Measurements from ENCODE around the gene PHKB. TPM values are rescaled to one million over a fixed set of nuclear protein-coding genes. Genes with fewer than 3 reads are reported as not detected.

The PHKB gene
- total and polyA plus RNA-seq, 2 donors (not counting 1 experiment from before 2014, with no cell fraction given) = 50.4 to 223 TPM

DNA sequence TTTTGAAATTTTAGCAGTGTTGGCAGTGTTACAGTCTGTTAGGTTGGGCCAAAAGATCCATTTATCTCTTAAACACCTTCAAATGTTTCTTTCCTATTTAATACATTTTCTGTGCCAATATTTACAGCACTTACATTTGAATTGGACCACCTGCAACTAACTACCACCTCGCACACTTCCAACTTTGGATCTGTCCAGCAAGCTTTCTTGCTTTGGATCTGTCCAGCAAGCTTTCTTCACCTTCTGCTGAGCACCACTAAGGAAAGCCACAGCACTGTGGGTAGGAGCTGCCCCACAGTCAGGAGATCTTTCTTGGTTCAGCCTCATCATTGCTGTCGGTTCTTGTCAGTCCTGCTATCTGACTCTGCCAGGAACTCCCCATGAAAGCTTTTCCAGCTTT, 129.3 kb downstream of the PHKB start:
- no peak for DNase-seq
- H3K36me3 ChIP-seq (replicated peaks in 1 of 2; ENCODE audit: control extremely low read depth in 1 of 2, control insufficient read depth in 1 of 2, extremely low read depth in 1 of 2, insufficient read depth in 2 of 2, low read length in 1 of 2) = peaks cover 20 to 52% of the 10 kb centered on the region in 2 experiments
- H3K27ac ChIP-seq (ENCODE audit: low read length in 2 of 2) = no peak overlapping the region
- intact Hi-C loops (cut with micrococcal nuclease) = no loop called here
- H3K4me2 ChIP-seq (replicated peaks; ENCODE audit: low read depth, low read length, poor library complexity, severe bottlenecking) = no peak overlapping the region
- TF ChIP-seq, protein P1, sequence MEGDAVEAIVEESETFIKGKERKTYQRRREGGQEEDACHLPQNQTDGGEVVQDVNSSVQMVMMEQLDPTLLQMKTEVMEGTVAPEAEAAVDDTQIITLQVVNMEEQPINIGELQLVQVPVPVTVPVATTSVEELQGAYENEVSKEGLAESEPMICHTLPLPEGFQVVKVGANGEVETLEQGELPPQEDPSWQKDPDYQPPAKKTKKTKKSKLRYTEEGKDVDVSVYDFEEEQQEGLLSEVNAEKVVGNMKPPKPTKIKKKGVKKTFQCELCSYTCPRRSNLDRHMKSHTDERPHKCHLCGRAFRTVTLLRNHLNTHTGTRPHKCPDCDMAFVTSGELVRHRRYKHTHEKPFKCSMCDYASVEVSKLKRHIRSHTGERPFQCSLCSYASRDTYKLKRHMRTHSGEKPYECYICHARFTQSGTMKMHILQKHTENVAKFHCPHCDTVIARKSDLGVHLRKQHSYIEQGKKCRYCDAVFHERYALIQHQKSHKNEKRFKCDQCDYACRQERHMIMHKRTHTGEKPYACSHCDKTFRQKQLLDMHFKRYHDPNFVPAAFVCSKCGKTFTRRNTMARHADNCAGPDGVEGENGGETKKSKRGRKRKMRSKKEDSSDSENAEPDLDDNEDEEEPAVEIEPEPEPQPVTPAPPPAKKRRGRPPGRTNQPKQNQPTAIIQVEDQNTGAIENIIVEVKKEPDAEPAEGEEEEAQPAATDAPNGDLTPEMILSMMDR (IDR thresholded peaks at IDR 0.05) = no peak
- no peak for TF ChIP-seq EZH2 (IDR thresholded peaks at IDR 0.05; ENCODE audit: borderline replicate concordance, insufficient read depth, low read depth, low read length, poor library complexity, severe bottlenecking)
- no peaks in the 10 kb centered on the region for H3K9me3 ChIP-seq (ENCODE audit: control extremely low read depth in 1 of 3, control insufficient read depth in 2 of 3, insufficient read depth in 1 of 3, low read length in 2 of 3)
- Mint-ChIP-seq H3K4me1 (no peaks in the 10 kb centered on the region), H3K4me3 (no peak overlapping the region), H3K27ac (no peak overlapping the region), H3K27me3 (no peaks in the 10 kb centered on the region), H3K9me3 (ENCODE audit: insufficient read depth) (no peaks in the 10 kb centered on the region)
- no peaks in the 10 kb centered on the region for H3K79me2 ChIP-seq (ENCODE audit: control insufficient read depth, insufficient read depth, low read length)
- no peaks in the 10 kb centered on the region for H3K4me1 ChIP-seq (ENCODE audit: control insufficient read depth in 2 of 2, insufficient read depth in 2 of 2, low read length in 2 of 2)
- H2AFZ ChIP-seq (ENCODE audit: insufficient read depth, low read depth, low read length, poor library complexity, severe bottlenecking) = no peak overlapping the region
- no peak overlapping the region for H3K9ac ChIP-seq (ENCODE audit: low read length)
- ChIA-PET CTCF (interaction anchor here (0.7 kb wide), 1 partner anchor 9 kb away, joined by 3 read pairs; no protein-coding TSS in a partner anchor), POLR2A (no interaction called here)
- WGBS (ENCODE audit: insufficient coverage) = 100% methylated on average over 2 of the region's 2 CpGs
- no peak for ATAC-seq (ENCODE audit: low read depth)
- H3K4me3 ChIP-seq (ENCODE audit: control extremely low read depth in 1 of 5, extremely low read depth in 1 of 5, insufficient read depth in 1 of 5, low read depth in 2 of 5, low read length in 4 of 5) = no peak overlapping the region
- H4K20me1 ChIP-seq (ENCODE audit: control insufficient read depth, insufficient read depth, low read length, poor library complexity, severe bottlenecking) = no peaks in the 10 kb centered on the region
- no peaks in the 10 kb centered on the region for H3K27me3 ChIP-seq (replicated peaks in 1 of 4; ENCODE audit: control extremely low read depth in 1 of 4, control insufficient read depth in 3 of 4, insufficient read depth in 4 of 4, low read length in 3 of 4)

GRCh38 chr16:47592232-47592631, 131.1 kb downstream of the PHKB start:
- Histone ChIP-seq H3K4me3 (ENCODE audit: control extremely low read depth in 1 of 5, extremely low read depth in 1 of 5, insufficient read depth in 1 of 5, low read depth in 2 of 5, low read length in 4 of 5) (no peak overlapping the region), H4K20me1 (ENCODE audit: control insufficient read depth, insufficient read depth, low read length, poor library complexity, severe bottlenecking) (no peaks in the 10 kb centered on the region), H3K9me3 (ENCODE audit: control extremely low read depth in 1 of 3, control insufficient read depth in 2 of 3, insufficient read depth in 1 of 3, low read length in 2 of 3) (no peaks in the 10 kb centered on the region), H3K9ac (ENCODE audit: low read length) (no peak overlapping the region), H3K27ac (ENCODE audit: low read length in 2 of 2) (no peak overlapping the region), H2AFZ (ENCODE audit: insufficient read depth, low read depth, low read length, poor library complexity, severe bottlenecking) (no peak overlapping the region), H3K4me2 (replicated peaks; ENCODE audit: low read depth, low read length, poor library complexity, severe bottlenecking) (no peak overlapping the region), H3K4me1 (ENCODE audit: control insufficient read depth in 2 of 2, insufficient read depth in 2 of 2, low read length in 2 of 2) (no peaks in the 10 kb centered on the region), H3K27me3 (replicated peaks in 1 of 4; ENCODE audit: control extremely low read depth in 1 of 4, control insufficient read depth in 3 of 4, insufficient read depth in 4 of 4, low read length in 3 of 4) (no peaks in the 10 kb centered on the region), H3K36me3 (replicated peaks in 1 of 2; ENCODE audit: control extremely low read depth in 1 of 2, control insufficient read depth in 1 of 2, extremely low read depth in 1 of 2, insufficient read depth in 2 of 2, low read length in 1 of 2) (peaks cover 20 to 52% of the 10 kb centered on the region in 2 experiments), H3K79me2 (ENCODE audit: control insufficient read depth, insufficient read depth, low read length) (no peaks in the 10 kb centered on the region)
- ATAC-seq (ENCODE audit: low read depth) = no peak
- H3K27ac Mint-ChIP-seq = no peak overlapping the region
- no peak for TF ChIP-seq EZH2 (IDR thresholded peaks at IDR 0.05; ENCODE audit: borderline replicate concordance, insufficient read depth, low read depth, low read length, poor library complexity, severe bottlenecking)
- TF ChIP-seq, protein P1 (IDR thresholded peaks at IDR 0.05) = no peak
- H3K27me3 Mint-ChIP-seq = no peaks in the 10 kb centered on the region
- intact Hi-C loops (cut with micrococcal nuclease) = no loop called here
- H3K9me3 Mint-ChIP-seq (ENCODE audit: insufficient read depth) = no peaks in the 10 kb centered on the region
- no peaks in the 10 kb centered on the region for H3K4me1 Mint-ChIP-seq
- CTCF ChIA-PET = no interaction called here
- WGBS (ENCODE audit: insufficient coverage) = 100% methylated on average over 1 of the region's 3 CpGs
- POLR2A ChIA-PET = interaction anchor here (0.6 kb wide), 1 partner anchor 178 kb away, joined by 4 read pairs; no protein-coding TSS in a partner anchor
- no peak for DNase-seq
- H3K4me3 Mint-ChIP-seq = no peak overlapping the region

All from B cell (primary cell).